GM19328 (cell line): ENCODE data around the gene DDIT3.
A peak's percentile ranks its signal among the peaks of the same experiment; 100 is the strongest.
"Not testable (repeated sequence)": the region's sequence is repeated elsewhere in the genome, so short reads cannot be mapped to it uniquely, and the experiment has no call there.

Experiments used
- ATAC-seq: cut with Tn5 transposase; IDR thresholded peaks from one replicate; pipeline ENCODE4 v1.9.1; 2021; ENCODE audit warnings: mild to moderate bottlenecking, moderate library complexity; ENCODE audit not compliant: unreplicated experiment

The DDIT3 gene, protein sequence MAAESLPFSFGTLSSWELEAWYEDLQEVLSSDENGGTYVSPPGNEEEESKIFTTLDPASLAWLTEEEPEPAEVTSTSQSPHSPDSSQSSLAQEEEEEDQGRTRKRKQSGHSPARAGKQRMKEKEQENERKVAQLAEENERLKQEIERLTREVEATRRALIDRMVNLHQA

DNA sequence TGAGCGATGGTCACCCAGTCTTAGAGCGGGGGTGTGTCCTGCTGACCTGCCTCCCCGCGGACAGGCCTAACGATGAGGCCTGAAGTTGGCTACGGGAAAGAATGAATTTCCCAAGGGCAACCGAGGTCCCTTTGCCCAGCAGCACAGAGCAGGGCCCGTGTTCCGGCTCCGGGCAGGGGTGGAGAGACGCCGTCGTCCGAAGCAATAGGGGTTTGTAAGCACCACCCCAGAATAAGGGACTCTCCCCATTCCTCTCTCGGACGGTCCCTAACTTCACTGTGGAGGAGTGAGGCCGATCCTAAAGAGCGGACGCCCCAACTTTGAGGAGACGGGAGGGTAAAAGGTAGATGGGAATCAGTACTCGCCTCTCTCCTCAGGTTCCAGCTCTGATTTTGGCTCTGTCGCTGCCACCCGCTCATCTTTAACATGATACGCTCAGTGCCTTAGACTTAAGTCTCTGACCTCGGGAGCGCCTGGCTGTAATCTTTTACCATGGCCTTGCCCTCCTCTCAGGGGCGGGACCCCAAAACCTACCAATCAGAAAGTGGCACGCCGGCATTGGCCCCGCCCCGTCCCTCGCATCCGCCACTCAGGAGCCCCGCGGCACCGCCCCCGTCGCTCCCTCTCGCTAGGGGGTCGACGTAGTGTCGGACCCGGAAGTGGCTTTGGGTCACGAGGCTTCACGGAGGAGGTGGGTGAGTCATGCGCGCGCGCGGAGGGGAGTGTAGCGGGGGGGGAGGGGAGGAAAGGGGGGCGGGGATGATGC, at the start of gene DDIT3:
Gene DDIT3 (minus strand): TSS at position 462 of the 766 bp plus-strand sequence. CDS start 3,108 bp downstream, outside the sequence.
- peak; percentile 61 for ATAC-seq

DNA sequence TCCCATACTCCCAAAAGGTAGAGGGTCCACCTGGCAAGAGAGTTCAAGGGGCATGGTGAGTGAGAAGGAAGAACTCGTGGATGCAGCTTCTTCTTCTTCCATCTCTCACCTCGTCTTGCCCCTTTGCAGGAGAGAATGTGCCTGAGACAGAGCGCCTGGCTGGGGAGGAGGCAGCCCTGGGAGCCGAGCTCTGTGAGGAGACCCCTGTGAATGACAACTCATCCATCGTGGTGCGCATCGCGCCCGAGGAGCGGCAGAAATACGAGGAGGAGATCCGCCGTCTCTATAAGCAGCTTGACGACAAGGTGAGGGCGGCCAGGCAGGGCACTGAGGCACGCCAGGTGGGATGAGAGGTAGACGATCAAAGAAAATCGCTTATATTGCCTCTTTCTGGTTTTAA, 49.5 kb upstream of the DDIT3 start:
- ATAC-seq, result no peak

DNA sequence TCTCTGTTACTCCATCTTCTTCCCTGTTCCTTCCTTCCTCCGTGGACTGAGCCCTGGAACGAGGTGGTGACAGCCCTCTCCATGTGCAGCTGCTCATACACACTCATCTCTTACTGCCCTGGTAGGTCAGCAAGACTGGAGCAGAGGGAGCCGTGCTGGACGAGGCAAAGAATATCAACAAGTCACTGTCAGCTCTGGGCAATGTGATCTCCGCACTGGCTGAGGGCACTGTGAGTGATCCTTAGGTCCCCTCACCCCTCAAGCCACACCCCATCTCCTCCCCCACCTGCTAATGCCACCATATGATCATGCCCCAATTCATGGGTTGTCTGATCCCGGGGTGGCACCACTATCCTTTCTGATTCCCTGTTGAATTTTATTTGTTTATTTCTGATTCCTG, 48.5 kb upstream of the DDIT3 start:
- no peak for ATAC-seq

DNA sequence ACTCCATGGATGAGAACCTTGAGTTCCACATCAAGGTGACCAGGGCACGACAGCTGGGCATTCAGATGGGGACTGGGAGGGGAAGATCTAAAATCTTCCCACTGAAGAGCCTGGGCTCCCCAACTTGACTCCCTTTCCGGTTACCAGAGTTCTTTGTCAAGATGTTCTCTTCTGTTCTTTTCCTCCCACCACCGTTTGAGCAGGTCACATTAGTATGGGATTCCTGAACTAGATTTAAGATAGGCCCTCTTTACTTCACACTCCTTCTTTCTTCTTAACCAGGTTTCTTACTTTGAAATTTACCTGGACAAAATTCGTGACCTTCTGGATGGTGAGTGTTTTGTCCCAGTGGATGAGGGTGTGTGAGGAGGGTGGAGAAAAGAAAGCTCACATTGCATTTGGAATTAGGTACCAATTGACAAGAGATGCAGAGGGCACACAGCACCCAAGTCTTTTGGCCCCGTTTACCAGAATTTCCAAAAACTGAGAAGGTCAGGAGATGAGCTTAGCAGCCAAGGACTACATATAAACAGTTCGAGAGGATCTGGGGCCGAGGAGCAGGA, 43.9 kb upstream of the DDIT3 start:
- no peak for ATAC-seq

DNA sequence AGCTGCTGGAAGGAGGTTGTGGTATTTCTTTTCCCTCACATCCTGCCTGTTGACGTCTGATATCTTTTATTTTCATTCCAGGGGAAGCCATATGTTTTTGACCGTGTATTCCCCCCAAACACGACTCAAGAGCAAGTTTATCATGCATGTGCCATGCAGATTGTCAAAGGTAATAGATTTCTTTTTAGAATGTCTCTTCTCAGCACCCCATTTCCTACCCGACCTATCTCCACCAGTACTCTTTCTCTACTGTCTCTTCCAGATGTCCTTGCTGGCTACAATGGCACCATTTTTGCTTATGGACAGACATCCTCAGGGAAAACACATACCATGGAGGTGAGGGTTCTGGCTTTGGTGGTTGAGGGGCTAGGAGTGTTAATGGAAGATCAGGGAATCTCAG, 43.0 kb upstream of the DDIT3 start:
- ATAC-seq, result no peak

DNA sequence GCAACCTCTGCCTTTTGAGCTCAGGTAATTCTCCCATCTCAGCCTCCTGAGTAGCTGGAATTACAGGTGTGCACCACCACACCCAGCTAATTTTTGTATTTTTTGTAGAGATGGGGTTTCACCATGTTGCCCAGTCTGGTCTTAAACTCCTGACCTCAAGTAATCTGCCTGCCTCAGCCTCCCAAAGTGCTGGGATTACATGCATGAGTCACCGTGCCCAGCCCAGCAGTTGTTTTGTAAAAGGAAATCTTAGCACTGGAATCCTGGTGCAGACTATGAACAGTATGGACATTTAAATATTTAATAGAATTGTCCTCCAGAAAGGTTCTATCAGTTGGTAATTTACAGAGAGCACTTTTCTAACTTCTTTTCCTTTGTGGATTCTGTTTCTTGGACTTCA, 40.8 kb upstream of the DDIT3 start:
- ATAC-seq, result not testable (repeated sequence)

DNA sequence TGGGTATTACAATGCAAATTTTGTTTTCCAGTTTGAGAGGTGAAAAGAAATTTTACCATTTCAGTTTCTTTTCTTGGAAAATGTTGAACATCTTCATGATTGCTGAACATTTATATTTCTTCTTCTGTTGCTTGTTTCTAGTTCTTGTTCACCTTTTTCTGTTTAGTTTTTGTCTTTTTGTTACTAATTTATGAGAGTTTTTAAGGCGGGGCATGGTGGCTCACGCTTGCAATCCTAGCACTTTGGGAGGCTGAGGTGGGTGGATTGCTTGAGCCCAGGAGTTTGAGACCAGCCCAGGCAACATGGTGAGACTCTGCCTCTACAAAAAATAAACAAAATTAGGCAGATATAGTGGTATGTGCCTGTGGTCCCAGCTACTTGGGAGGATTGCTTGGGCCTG, 40.2 kb upstream of the DDIT3 start:
- ATAC-seq, result no peak

DNA sequence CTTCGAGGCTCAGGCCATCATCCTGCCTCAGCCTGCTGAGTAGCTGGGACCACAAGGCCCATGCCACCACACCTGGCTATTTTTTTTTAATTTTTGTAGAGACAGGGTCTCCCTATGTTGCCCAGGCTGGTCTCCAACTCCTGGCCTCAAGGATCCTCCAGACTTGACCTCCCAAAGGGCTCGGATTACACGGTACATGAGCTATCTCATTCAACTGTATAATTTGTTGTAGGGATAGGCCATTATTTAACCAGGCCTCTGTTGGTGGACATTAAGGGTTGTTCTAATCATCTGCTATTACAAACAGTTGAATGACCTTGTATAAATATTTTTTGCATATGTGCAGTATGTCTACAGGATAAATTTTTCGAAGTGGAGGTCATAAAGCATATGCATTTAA, 38.5 kb upstream of the DDIT3 start:
- ATAC-seq, result no peak

DNA sequence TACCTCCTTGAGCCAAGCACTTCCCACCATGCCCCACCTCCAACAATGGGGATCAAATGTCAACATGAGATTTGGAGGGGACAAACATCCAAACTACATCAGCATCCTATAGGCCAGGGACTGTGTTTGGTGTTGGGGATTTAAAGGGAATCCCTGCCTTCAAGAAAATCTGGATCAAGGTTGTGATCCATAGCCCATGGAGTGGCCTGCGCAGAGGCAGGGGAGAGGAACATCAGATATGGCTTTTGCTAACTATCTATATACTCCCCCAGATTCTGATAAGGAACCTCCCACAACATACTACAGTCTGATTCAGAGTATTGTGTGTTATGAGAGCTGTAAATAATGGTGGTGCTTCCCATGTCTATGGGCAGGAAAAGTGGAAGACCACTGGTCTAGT, 34.6 kb upstream of the DDIT3 start:
- no peak for ATAC-seq

DNA sequence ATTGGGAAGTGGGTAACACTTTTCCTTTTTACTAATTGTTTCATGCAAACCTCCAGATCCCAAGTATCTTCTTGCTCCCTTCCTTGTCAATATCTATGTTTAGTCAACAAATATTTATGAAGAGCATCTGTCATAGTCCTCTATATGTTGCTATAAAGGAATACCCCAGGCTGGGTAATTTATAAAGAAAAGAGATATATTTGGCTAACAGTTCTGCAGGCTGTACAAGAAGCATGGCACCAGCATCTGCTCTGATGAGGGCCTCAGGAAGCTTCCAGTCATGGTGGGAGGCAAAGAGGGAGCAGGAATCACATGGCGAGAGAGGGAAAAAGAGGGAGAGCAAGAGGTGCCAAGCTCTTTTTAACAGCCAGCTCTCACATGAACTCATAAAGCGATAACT, 34.1 kb upstream of the DDIT3 start:
- ATAC-seq, result no peak

DNA sequence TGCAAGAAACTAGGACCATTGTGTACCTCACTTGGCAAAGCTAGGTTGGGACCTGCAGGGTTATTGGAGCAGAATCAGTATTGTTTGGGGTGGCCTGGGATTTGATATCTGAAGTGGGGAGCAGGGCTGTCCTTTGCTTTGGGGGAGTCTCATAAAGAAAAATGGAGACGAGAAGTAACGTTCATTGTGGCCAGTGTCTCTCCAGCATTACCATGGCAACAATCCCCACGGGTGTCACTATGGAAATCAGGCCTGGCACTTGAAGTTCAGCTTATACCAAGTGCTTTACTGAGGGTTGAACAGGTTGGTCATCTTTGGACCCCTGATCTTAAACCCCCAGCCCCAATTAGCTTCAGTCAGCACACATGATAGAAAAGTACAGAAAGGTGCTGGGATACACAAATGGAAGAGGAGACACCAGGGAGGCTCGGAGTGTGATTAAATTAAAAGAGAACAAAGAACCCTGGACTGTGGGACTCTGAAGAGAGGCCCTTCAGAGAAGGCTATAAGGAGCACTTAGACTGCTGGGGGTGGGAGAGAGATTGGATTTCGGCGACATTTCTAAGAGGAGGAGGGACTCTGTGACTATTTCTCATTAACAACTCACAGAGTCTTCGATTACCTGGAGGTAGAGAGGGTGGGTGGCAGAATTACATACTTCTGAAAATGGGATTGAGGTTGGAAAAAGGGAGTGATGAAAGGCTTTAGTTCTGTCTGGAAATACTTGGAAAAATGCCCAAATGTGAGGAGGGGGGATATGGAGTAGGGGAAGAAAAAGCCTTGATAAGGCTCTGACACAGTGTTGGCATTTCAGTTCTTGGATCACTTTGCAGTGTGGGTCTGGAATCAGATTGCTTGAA, 33.3 kb upstream of the DDIT3 start:
- no peak for ATAC-seq

DNA sequence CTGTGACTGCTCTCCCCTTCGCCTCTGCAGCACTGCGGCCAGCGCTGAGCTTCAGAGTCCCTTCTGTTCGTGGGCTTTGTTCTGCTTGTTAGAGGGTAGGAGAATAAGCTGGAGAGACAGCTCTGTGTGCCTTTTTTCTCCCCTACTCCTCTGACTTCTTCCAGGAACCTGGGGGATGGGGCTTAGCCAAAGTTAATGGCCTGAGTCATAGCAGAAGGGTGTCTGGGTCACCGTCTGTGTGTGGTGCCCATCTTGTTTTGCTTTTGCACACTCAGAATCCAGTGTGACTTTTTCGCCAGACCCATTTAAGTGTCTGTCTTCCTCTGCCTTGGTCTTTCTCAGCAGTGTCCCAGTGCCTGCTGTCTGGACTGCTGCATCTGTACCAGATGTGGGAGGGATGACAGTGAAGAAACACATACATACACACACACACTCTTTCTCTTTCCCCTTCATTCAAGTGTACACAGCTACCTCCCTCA, 32.6 kb upstream of the DDIT3 start:
- no peak for ATAC-seq

DNA sequence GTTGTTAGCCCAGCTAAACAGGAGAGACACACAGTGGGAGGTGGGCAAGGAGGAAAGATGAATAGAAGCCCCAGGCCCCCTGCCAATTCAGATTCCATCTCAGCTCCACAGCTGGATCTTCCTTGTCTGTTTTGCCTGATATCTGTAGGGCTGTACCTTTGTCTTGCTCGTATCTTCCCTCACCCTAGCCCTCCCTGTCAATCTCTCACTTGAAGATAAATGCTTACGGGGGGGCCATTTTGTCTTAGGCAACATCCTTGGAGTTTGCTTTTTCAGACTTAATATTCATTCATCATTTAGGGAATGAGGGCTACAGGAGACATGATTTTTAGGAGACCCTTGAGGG, 32.0 kb upstream of the DDIT3 start:
- no peak for ATAC-seq

DNA sequence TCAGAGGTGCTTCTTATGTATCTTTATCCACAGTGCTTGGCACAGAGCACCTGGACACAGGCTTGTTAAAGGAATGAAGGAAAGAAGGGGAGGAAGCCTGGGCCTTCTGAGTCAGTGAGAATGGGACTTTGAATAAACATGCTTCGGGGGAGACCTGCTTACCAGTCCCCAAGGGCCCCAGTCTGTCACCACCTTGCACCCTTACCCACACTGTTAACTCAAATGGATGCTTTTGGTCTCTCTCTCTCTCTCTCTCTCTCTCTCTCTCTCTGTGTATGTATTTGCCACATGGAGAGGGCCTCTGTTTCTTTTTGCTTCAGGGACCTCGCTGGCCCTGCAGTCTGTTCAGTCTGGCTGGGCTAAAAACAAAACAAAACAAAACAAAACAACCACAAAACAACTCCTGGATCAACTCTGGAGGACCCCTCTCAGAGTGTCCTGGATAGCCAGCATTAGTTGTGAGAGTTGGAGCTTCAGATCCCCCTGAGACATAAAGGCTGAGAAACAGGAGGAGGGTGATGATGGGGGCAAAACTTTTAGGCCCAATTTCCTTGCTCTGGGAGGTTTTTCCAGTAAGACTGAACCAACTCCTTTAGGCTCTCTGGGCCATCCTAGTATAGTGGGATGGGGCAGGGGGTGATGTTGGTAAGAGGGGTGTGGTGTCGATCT, 31.5 kb upstream of the DDIT3 start:
- no peak for ATAC-seq

DNA sequence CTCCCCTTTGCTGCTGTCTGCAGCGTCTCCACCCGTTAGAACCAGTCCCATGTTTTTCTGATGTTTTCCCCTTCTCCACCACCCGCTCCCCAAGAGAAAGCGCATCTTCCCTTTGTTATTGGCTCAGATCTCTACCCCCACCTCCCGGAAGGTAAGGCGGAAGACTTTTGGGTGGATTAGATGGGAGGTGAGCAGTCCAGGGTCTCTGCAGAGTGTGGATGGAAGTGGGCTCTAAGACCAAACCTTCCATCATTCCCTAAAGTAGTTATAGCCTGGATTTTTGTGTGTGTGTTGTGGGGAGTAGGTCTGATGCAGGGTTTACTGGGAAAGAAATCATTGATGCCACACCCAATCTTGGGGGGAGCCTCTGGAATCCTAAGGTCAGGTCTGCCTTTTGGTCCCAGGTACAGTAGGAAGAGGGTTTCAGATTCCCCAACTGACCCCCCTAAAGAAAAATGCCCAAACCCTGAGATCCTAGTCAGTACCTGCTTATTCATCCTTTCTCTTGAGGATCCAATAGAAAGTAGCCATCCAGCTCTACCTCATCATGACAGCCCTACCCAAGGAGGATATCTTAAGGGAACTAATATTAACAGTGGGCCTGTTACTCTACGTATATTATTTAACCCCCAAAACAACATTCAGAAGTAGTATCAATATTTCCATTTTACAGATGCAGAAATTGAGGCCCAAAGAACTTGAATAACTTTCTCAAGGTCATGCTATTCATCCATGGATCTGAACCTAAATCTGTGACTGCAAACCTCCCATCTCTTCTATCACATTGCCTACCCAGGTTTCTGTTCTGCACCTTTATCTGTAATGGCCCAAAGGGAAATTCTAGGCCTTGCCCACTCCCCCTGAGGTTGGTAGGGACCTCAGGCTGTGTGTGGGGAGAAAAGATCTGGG, 30.6 kb upstream of the DDIT3 start:
- no peak for ATAC-seq

DNA sequence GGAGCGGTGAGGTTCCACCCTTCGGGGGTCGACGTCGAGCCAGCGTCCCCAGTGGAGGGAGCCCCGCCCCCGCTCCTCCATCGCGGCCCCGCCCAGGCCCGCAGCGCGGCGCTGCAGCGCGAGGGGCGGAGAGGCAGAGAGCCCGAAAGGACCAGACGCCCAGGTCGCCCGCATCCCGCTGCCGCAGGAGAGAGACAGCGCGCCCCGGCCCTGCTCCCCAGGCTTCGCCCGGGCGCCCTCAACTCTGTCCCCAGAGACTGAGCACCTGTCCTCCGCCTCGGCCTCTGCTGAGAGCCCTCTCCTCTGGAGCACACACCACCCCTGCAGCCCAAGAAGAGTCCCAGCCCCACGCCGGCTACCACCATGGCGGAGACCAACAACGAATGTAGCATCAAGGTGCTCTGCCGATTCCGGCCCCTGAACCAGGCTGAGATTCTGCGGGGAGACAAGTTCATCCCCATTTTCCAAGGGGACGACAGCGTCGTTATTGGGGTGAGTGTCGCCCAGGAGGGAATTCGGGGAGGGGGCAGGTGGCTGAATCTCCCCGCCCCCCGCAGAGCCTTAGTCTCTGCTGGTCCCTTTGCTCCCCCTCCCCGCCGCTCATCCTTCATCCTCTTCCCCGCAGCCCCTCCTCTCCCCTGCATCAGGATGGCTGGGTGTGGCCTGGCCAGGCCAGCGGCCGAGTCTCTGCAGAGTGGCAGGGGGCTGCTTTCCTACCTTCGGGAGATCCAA, 29.8 kb upstream of the DDIT3 start, which contains the start of gene KIF5A:
Gene KIF5A (plus strand): TSS at position 136 of the 732 bp plus-strand sequence. CDS start 228 bp downstream, at position 364.
- no peak for ATAC-seq

DNA sequence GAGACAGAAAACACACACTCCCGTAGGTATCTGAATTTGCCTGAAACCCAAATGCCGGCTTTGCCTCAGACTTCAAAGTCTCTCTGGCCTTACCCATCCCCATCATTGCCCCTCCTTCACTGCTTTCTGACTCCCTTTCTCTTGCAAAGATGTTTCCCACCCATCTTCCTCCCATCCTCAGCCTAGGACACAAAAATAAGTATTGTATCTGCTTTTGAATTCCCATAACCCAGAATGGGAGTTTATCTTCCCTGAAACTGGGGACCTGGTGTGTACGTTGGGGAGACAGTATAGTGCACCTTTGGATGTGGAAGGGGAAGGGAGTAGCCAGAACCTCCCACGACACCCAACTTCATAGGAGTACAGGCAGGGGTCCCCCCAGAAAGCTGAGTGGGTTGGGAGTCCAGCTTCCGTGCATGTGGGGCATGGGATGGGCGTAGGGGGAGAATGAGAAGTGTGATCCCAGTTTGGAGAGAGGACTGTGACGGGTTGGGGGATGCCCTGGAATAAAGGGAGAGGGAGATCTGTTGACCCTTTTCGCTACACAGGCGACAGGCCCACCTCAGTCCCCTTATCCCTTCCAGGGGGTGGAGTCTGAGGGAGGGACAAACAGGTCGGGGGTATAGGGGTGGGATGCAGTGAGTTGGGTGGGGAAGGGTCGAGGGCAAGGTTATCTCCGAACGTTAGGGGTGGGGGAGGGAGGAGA, 29.0 kb upstream of the DDIT3 start:
- no peak for ATAC-seq

DNA sequence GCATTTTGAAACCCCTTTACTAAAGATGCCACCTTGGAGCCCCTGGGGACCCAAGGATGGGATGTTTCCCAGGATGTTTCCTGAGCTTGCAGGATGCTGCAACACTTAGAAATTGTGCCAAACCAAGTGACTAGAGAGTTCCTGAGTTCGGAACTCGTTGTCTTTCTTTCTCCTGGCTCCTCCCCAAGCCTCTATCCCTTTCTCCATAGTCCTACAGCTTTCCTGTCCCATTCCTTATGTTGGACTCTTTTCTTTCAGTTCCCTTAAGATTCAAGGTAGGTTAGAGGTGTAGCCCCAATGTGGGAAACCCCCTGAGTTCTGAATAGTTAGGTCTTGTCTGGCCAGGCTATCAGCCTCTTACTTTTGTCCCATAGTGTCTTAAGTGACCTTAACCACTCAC, 28.2 kb upstream of the DDIT3 start:
- ATAC-seq, result no peak

DNA sequence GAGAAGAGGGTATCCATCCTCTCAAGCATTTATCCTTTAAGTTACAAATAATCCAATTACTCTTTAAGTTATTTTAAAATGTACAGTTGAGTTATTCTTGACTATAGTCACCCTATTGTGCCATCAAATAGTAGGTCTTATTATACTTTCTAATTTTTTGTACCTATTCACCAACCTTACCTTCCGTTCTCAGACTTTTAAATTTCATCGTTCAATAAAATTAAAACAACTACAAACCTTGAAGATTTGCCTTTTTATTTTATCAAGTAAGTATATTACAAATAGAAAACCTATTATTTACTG, 27.6 kb upstream of the DDIT3 start:
- ATAC-seq, result no peak
